Measurements from ENCODE around the gene ANKHD1.

DNA sequence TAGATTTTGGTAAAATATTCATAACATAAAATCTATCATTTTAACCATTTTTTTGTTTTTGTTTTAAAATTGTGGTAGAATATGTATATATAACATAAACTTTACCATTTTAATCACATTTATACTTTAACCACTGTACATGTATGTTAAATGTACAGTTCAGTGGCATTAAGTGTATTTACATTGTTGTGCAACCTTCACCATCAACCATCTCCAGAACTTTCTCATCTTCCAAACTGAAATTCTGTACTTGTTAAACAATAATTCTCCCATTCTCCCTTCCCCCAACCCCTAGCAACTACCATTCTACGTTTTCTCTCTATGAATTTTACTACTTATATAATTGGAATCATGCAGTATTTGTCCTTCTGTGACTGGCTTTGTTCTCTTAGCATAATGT is 11.6 kb downstream of the ANKHD1 start:
- TF ChIP-seq, protein P1, sequence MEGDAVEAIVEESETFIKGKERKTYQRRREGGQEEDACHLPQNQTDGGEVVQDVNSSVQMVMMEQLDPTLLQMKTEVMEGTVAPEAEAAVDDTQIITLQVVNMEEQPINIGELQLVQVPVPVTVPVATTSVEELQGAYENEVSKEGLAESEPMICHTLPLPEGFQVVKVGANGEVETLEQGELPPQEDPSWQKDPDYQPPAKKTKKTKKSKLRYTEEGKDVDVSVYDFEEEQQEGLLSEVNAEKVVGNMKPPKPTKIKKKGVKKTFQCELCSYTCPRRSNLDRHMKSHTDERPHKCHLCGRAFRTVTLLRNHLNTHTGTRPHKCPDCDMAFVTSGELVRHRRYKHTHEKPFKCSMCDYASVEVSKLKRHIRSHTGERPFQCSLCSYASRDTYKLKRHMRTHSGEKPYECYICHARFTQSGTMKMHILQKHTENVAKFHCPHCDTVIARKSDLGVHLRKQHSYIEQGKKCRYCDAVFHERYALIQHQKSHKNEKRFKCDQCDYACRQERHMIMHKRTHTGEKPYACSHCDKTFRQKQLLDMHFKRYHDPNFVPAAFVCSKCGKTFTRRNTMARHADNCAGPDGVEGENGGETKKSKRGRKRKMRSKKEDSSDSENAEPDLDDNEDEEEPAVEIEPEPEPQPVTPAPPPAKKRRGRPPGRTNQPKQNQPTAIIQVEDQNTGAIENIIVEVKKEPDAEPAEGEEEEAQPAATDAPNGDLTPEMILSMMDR (IDR thresholded peaks at IDR 0.05) = no peak
- TF ChIP-seq POLR2A (IDR thresholded peaks at IDR 0.05) = no peak

Data from prostate gland (tissue), 2 donors.